SIG-M5 (cell line): ENCODE measurements around the gene VDAC1.

Source experiments
- DNase-seq: peaks from one replicate; lab custom pipeline; 2025; lab: John Stamatoyannopoulos, UW

VDAC1 gene

DNA sequence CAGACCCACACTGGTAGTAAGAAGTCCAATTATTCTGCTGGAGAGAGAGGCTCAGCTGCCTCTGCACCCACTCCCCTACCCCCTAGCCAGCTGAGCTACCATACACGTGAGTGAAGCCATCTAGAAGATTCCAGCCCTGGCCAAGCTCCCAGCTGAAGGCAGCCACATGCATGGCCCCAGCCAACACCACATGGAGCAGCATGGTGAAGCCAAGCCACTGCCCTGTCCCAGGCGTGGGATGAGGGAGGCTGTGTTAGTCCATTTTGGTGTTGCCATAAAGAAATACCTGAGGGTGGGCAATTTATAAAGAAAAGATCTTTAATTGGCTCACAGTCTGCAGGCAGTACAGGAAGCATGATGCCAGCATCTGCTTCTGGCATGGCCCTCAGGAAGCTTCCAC is 20.0 kb upstream of the VDAC1 start:
- DNase-seq, result no peak

DNA sequence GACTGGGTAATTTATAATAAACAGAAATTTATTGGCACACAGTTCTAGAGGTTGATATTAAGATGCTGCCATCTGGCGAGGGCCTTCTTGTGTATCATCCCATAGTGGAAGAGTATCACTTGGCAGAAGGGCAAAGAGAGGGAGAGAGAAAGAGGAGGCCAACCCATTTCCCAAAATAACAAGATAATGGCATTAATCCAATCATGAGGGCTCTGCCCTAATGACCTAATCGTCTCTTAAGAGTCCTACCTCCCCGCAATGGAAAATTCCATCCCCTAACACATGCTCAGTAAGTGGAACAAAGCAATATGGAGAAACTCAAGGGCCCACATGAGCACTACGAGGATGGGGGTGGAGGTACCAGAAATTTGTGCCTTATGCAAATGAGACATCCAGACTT is 17.6 kb upstream of the VDAC1 start:
- DNase-seq, result no peak

DNA sequence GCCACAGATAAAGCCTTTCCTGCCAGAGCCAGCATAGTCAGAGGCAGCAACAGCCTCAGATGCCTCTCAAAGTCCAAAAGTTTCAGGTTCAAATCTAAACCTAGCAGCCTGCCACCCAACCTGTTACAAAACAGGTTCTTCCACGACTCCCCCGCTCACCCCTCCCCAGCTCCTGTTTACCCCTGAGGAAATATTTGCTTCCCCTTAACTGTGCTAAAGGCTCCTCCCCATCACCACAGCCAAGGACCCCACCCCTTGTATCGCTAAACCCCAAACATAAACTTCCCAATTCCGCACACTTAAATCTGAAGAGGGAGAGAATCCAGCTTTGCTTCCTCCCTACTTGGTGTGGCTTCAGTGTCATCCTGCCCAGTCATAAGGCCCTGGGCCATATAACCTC is 15.4 kb upstream of the VDAC1 start:
- DNase-seq, result no peak

DNA sequence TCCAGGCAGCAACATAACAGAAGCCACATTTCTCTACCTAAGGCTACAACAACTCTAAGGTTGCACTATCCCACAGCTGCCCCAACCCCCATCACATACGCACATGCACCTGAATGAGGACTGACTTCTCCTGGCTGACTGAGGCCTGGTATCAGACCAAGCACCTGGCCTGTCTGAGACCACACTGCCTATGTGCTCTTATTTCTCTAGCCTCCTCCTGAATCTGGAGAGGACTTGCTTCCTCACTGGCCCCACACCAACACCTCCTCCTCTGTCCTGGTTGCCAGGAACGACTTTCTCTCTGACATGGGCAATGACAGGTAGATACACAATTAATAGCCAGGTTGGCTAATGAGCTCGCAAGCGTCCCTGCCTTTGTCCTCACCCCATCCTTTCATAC is 14.9 kb upstream of the VDAC1 start:
- no peak for DNase-seq

DNA sequence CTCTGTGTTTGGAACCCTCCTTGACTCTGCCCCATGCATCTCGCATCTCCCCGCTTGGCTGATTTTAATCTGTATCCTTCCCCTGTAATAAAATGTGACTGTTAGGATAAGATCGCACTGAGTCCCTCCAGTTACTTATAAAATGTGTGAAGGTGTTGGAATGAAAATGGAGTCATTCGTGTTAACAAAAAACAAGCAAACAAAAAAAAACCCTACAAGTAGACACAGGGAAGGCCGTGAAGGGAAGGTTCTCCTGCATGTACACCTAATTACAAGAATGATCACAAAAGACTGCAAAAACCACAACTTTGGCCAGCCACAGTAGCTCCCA is 14.2 kb upstream of the VDAC1 start:
- DNase-seq, result no peak

DNA sequence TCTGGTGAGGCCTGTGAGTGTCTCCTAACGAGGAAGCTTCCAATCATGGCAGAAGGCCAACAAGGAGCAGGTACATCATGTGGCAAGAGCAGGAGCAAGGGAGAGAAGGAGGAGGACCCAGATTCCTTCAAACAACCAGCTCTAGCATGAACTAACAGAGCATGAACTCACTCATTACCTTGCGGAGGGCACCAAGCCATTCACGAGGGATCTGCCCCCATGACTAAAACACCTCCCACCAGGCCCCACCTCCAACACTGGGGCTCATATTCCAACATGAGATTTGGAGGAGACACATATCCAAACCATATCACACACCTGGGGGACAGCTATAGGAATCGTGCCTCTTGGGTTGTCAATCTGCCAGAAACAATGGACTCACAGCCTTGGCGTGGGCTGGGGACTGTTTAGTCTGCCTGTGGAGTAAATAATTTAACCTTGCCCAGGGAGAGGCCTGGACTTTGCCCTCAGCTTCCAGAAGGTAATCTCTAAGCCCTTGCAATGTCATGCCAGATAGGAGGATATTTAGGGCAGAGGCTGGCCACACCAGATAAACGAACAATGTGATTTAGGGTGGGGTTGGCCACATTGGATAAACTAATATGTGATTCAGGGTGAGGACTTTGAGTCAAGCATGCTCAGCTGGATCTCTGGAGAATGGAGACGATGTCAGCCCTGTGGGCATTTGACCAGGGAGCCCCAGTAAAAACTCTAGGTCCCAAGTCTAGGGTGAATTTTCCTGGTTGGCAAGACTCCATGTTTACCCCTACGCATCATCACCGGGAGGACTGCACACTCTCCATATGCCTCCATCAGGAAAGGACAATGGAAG is 13.6 kb upstream of the VDAC1 start:
- DNase-seq, result no peak

DNA sequence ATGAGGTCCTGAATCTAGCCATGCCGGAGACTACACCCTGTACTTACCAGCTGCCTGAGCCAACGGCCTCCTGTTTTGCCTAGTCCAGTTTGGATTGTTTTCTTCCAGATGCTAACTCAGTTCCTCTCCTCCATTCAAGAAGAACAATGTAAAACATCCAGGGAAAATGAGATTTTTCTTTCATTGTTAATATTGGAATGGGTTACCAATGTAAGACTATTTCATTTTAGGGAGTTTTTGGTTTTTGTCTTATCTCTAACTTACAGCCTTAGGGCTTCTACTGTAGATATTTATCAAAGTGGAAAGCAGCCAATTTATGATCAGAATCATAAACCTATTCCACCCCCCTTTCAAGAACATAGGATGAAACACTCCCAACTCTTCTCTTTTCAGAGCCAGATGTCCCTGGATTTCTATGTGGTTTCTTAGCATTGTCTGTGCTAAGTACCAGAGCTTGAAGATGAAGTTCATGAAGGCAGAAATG is 3.5 kb upstream of the VDAC1 start:
- no peak for DNase-seq

DNA sequence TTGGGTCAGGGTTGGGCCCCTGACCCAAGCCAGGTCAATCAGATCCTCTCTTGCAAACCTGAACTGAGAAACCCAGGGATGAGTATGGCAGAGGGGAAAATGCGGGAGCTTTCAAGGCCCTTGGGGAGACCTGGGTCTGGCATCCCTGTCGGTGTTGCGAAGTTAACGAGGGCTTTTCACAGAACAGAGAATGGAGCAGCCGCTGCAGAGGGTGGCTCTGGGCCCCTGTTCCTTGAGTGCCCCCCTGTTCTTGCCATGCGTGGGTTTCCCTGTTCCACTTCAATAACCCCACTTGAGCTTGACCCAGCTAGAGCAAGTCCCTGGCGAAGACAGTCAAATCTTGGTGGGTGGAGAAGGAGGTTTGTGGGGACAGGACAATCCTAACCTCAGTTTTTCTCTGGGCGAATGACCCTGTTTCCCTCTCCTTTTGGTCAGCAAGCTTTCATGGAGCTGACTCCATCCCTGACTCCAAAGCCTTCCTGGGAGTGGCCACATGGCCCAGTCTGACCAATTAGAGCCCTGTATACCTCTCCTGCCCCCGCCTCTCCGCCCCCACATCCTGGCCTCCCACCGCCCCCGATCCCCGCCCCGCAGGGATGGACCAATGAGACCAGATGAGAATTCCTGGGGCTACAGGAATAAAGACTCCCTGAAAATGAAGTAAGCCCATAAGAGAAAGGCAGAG is 2.9 kb upstream of the VDAC1 start:
- no peak for DNase-seq

DNA sequence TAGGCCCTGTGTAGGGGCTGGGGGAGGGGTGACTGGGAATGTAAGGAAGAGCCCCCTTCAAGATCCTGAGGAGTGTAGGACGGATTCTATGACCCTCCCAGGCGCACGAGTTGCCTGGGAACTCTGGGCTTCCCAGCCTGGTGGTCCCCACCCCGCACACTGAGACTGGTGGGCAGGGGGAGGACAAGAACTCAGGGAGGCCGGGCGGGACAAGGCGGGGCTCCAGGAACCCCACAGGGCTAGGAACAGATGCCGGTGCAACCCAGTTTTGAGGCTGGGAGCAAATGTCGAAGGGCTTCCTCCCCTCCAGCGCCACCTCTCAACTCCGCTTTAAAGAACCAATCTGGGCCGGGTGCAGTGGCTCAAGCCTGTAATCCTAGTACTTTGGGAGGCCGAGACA is 1.3 kb upstream of the VDAC1 start:
- no peak for DNase-seq

DNA sequence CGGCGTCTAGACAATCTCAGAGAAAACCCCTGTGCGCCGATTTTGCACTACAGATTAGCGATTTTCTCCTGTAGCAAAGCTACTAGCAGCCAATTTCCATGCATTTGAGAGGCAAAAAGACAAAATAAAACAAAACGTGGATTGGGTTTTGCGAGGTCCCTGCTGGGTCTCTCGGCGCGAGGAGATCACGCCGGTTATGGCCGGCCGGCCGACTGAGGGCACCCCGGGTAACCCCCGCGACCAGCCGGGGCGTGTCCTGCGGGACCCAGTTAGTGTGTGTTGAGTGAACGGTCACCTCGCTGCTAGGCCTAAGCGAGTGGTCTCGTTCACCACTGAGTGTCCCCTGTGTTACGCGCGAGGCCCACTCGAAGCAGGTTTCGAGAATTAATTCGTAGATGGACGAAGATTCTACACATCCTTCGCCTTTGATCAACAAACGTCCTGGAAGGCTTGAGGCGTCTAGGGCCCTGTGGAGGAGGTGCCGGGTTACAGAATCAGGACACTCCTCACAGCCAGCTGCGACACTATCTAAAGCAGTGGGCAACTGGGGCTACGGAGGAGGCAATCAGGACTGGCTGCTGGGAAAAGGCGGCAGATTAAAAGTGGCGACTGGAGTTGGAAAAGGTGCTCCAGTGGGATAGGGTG is 764 bp upstream of the VDAC1 start:
- DNase-seq, result no peak

DNA sequence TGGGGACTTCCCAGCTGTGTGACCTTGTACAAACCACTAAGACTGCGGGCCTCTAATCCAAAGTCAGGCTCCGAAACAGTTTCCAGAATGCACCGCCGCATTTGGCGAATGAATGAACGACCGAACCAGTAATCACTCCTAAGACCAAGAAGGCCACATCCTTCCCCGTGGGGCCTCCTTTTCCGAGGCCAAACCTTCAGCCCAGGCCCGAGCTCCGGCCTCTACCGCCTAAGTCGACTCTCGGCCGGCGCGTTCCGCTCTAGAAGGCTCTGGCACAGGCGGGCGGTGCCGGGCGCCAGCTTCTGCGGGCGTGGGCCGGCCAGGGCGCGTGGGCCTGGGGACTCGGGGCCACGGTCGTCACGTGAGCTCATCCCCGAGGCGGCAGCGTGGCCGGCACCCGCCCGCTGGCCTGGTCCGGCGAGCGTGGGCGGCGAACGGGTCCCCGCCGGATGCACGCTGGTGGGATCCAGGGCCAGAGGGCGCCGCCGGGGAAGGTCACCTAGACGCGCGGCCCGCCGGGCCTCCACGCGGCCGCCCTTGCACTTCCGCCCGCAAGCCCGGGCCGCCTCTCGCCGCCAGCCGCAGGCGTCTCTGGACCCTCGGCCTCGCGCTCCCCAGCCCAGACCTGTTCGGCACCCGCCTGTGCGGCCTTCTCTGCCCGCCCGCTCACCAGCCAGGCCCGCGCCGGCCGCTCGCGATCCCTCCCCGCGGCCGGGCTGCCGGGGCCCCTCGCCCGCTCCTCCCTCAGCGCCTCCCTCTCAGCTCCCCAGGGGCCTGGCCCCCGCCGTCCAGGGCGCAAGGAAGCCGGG is 754 bp downstream of the VDAC1 start:
- no peak for DNase-seq

DNA sequence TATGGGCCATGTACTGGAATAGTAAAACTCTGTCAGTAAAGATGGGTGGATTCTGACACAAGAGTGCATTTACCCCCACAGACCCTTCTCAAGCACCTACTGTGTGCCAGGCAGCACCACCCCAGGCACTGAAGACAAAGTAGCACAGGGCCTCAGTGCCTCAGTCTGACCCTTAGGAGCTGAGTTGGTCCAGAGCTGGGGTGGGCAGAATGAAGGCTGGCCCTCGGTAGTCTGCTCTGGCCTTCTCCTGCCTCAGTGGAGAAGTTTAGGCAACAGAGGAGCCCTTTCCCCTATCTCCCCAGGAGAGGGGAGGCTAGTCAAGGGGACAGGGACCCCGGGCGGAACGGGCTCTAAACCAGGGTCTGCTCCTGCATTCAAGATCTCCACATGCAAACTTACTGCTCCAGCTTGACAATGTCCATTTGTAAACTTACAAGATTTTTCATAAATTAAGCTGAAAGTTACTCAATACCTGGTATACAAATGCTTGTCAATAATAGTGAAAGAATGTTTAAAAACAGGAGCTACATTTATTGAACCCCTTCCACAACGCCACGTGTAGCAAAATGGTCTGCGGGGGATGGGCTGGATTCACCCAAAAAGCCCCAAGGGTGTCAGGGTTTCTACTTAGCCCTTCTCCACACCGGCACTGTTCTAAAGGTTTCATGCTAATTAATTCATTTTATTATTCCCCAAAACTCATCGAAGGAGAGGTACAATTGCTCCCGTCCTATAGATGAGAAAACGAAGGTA is 1.5 kb downstream of the VDAC1 start:
- DNase-seq, result no peak

DNA sequence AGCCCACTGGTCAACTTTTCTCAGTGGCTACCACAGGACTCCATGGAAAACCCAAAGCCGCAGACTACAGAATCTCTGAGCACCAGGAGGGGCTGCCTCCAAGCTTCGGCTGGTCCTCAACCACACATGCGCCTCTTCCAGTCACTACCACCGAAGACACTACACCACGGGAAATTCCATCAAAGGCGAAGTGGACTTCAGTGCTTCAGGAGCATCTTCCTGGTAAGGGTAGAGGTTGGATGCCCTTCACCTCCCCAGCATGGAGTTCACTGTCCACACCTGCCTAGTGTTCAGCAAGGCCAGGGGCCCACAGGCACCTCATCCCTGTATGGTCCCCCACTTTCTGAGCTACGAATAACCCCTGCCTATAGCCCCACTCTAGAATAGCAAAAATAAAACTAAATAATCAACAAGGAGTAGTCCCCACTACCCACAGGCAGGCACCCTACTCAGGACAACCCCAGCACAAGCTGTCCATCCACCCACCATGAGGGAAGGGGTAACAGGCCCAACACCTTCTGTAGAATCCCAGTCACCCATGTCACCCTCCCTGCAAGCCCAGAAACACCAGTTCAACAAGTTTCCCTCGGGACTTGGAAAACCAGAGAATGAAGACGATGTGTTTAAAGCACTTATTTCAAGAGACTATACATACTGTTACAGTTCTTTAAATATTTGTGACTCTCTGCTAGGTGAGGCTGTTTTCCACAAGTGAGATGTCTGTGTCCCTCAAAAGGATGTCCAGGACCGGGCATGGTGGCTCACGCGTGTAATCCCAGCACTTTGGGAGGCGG is 2.6 kb downstream of the VDAC1 start:
- DNase-seq, result no peak

DNA sequence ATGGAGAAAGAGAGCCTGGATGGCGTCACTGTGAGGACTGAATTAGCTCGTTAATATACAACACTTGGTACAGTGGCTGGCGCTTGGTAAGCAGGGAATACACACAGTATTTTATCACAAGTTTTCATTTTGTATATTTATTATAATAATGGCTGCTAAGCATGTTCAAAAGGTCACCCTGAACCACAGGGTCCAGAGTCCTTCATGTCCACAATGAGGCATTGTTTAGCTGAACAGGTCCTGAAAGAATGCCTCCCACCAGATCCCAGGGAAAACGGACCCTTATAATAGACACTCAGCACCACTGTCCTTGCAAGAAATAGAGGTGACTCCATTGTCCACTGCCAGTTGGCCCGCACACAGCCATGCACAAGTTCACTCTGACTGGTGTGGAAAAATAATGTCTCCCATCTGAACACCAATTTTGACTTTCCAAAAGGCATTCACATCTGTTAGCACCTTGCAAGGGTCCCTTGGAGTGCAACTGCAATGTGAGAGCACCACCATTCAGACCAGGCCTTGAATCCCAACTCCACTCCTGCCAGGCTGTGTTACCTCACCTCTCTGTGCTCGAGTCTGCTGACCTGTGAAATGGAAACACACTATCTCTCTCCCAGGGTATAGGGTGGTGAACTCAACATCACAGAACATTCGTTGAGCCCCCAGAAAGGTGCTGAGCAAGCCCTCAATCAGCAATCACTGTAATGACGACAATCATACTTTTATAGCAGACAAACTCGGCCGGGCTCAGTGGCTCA is 3.9 kb downstream of the VDAC1 start:
- no peak for DNase-seq

DNA sequence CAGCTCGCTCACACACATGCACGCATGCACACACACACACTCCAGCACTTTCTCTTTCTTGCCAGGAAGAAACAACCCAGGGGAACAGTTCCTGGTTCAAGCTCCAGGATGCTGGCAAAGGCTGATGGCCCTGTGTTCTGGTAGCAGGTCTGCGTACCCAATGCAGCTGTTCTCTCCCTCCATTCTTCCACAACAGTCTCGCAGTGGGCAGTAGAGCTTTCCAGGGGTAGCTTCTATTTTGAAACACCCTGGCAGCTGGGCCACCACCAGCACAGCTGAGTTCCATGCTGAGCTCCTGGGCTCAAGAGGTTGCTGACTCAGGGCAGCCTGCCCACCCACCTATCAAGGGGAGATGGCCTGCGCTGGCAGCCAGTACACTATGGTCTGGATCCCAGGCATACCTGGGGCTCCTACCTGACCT is 4.7 kb downstream of the VDAC1 start:
- DNase-seq, result no peak

DNA sequence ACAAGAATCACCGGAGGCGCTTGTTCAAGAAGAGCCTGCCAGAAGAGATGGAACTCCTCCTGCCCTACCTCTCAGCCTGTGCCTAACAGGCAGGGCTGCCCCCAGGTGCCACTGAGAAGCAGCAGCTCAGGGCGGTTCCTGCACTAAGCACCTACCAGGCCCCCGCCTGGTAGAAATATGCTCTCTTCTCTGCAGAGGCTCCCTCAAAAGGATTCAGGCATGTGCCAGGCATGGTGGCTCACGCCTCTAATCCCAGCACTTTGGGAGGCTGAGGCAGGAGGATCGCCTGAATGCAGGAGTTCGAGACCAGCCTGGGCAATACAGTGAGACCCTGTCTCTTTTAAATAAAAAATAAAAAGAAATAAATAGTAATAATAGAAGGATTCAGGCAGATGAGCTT is 6.0 kb downstream of the VDAC1 start:
- DNase-seq, result no peak

DNA sequence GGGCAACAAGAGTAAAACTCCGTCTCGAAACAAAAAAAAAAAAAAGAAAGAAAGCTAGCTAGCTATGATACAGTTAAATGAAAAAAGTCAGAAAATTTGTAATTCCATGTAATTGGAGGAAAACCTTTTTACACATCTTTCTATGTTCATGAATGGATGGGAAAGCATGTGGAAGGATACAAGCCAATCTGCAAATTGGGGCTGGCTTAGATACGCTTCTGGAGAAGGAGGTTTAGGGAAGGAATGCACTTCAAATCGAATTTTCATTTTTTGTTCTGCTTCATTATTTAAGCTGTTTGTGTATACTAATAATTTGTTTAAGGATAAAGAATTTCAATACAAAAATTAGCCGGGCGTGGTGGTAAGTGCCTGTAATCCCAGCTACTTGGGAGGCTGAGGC is 6.7 kb downstream of the VDAC1 start:
- DNase-seq, result no peak

DNA sequence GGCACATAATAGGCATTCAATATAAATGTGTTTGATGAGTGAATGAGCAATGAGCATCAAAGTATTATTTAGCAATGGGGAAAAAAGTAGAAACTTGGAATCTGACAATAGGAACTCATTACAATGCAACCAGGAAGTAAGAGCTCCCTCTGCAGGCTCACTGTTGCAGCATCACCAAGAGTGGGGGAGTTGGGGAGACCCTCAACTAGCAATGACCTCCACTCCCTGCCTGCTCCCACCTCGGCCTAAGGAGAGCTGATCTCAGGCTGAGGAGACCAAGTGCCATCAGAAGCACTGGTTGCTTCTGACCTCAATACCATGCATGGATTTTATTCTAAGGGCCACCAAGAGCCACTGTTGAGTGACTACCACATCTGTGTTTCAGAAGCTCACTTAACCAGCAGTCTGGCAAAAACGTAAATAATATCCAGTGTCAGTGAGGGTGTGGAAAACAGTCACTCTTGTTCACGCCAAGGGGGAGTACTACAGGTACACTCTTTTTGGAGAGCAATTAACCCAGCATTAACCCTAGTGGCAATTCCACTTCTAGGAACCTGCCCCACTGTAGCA is 8.0 kb downstream of the VDAC1 start:
- no peak for DNase-seq

DNA sequence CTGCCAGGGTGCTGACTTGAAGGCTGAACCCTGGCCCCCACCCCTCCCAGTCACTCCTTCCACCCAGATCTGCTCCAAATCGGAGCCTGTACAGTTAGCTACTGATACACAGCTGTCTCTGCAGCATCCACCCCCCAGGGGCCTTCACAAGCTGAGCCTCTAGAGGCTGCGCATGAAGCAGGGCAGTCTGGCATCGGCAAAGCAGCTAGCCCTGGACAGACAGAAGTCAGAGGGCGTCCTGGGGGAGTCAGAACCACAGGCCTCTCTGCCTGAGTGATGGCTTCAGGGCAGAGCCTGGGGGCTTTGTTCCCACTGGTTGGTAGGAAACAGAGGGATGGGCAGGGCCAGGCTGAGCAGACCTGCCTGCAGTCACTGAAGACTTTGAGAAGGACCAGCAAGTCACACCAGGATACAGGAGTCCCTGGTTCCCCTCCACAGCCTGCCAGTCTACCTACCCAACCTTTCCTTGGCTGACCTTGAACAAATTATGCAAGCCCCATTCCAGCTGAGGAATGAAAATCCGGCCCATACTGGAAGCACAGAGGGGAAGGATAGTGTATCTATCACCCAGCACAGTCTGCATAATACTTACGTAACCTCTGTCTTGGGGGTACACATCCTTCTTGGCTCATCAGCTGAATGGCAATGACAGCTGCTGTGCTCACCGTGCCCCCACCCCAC is 8.8 kb downstream of the VDAC1 start:
- no peak for DNase-seq
